ENCODE data around the gene TMEM217.

TMEM217 gene

DNA sequence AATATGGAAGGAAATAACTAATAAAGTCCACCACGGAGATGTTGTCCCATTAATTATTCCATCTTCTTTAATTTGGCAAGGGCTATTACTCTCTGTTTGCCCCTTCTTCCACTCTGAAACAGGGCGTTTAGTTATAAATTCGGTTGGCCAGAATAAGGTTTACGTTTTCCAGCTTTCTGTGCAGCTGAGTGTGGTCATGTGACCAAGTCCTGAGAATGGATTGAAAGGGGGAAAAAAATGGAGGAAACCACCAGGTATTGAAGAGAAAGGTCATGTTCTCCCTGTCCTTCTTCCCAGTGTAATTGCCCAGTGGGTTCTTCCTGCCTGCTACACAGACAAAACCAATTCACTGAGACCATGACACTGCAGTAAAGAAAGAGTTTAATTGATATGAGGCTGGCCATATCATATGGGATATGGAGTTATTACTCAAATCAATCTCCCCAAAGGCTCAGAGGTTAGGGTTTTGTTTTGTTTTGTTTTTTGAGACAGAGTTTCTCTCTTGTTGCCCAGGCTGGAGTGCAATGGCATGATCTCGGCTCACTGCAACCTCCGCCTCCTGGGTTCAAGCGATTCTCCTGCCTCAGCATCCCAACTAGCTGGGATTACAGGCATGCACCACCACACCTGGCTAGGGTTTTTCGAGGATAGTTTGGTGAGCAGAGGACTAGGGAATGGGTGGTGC, 14.7 kb downstream of the TMEM217 start:
- no peak for DNase-seq

DNA sequence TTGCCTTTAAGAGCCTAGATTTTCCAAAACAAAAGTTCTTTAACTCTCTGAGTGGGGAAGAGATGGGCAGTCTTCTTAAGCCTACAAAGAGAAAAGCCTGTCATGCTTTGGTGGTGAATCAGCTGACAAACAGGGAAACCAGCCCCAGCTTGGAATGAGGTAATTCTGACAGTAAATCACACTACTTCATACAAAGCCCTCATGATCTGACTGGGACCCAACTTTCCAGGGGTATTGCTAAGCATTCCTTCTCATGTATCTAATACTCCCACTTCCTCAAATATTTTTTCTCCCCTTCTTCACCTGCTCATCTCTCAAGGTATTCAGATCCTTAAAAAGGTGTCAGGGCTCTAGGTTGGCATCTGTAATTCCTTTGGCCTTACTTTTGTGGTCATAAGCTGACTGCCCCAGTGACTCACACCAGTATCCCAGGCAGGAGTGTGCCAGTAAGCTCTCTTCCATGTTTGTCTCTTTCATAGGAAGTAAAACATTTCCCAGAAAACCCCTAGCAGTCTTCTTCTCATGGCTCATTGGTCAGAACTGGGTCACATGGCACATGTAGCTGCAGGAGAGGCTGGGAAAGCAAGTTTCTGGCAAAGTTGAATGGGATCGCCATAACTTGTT, 15.4 kb downstream of the TMEM217 start:
- DNase-seq = no peak

DNA sequence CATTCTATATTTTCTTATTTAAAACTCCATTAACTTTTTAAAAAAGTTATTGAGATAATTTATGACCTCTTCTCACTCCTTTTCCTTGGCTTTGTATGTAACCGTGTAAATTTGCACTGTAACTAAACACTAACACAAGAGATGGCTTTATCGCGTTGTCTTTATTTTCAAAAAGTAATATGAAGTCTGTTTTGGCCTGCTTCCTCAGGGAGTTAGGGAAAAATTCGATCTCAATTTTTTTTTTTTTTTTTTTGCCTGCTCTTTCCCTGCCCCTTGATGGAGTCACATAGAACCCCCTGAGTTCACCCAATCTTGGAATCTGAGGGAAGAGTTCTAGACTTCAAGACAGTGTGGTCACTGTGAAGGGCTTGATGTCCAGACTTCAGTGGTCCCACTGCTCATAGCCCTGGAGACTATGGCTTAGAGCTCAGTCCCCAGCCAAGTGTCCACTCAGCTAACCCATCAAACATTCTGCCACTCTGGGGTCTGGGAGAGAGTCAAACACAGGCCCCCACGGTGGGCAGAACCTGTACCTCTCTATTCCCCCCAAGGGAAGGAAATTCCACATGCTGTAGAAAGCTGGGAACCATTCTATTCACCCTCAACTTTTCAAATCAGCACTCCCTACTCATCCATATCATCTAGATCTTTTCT, 16.0 kb downstream of the TMEM217 start:
- DNase-seq = no peak

DNA sequence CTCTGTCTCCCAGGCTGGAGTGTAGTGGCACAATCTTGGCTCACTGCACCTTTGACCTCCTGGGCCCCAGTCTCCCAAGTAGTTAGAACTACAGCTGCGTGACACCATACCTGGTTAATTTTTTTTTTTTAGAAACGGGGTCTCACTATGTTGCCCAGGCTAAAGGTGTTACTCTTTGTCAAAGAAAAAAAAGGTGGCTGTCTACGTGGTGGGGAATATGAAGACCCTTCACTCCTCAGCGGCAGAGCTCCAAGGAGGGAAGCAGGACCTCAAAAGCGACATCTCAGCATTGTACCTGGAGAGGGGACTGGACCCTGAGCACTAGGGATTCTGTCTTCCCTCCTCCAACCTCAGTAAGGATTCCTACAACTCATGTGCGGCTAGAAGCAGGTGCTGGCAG, 16.8 kb downstream of the TMEM217 start:
- no peak for DNase-seq

DNA sequence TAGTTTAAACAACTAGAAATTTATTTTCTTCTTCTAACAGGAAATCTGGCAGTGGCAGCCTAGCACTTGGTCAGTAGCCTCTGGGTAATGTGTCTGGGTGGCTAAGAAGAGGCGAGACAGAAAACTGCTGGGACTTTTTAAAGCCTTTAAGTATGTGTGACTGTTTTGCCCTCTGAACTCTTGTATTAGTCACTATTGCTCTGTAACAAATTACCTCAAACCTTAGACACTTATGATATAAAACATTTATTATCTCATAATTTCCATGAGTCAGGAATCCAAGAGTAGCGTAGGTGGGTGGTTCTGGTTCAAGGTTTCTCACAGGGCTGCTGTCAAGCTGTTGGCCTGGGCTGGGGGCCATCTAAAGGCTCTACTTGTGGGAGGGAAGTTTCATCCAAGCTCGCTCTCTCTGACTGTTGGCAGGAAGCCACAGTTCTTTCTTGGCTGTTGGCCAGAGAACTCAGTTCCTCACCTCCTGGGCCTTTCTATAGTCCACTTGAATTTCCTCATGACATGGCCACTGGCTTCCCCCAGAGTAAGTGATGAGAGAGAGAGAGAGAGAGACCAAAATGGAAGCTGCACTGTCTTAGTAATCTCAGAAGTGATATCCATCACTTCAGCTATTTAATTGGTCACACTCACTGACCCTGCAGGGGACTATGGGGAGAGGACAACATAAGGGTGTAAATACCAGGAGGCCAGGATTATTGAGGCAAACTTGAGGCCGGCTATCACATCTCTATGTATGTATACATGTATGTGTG, 17.8 kb downstream of the TMEM217 start:
- peak; percentile 57 for DNase-seq

DNA sequence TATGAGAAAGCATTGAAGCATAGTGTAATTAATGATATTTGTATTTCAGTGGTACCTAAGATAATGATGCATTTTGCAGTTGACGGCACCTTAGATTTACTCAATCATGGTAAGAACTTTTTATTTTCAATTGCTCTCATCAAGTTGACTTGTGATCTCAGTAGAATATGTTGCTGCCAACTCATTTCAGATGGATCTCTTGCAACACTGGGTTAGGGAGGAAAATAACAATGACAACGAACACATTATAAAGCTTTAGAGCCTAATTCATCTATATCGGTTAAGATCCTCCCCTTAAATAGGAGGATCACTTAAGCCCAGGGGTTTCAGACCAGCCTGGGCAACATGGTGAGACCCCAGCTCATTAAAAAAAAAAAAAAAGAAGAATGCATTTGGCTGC, 18.4 kb downstream of the TMEM217 start:
- DNase-seq = no peak

DNA sequence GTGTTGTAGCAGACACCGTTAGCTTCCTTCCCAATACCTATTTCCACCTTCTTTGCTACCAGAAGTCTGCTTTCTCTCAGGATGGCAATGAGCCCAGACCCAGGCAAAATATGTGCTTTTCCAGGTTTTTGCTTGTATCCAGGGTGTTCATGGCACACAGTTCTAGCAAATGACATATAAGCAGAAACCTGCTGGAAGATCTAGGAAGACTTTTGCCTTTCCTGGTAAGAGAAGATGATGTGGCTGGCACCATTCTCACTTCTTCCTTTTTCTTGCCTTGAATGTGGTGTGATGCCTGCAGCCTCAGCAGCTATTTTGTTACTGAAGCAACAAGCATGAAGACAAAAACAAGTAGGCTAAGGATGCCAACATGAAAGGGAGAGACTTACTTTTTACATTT, 19.6 kb downstream of the TMEM217 start:
- DNase-seq = no peak

DNA sequence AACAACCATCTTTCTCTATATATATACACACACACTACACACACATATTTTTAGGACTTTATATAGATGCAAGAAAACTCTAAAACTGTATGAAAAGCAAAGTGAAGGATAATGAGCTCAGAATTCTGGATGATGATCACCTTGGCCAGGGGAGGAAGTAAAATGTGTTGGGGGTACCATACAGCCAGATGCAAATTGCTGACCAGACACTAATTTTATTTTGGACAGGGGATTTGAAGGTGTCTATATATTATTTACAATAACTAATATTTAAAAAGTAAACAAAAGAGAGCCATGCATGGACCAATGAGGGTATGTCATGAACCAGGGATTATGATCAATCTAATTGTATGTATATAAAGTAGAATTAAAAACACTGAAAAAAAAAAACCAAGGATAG, 20.2 kb downstream of the TMEM217 start:
- no peak for DNase-seq

DNA sequence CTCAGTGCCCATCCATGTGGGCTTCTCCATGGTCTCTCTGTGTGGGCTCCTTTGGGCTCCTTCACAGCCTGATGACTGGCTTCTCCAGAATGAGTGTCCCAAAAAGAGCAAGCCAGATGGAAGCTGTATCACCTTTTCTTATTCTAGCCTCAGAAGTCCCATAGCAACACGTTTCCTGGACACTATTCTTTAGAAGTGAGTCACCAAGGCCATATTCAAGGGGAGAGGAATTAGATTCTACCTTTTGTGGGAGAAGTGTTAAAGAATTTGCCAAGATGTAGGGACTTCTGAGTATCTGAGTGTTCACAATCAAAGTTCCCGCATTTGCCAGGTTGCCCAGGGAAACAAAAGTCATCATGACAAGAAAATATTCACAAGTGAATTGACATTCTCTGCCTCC, 21.0 kb downstream of the TMEM217 start:
- no peak for DNase-seq

DNA sequence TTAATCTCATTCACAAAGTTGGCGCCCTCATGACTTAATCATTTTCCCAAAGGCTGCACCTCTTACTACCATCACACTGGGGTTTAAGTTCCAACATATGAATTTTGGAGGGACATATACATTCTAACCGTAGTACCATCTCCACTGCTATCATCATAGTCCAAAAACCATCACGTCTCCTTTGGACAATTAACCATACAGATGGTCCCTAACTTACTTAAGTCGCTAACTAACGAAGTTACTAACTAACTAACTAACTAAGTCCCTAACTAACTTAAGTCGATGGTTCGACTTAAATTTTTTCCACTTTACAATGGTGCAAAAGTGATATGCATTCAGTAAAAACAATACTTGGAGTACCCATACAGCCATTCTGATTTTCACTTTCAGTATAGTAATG, 24.4 kb downstream of the TMEM217 start:
- no peak for DNase-seq

DNA sequence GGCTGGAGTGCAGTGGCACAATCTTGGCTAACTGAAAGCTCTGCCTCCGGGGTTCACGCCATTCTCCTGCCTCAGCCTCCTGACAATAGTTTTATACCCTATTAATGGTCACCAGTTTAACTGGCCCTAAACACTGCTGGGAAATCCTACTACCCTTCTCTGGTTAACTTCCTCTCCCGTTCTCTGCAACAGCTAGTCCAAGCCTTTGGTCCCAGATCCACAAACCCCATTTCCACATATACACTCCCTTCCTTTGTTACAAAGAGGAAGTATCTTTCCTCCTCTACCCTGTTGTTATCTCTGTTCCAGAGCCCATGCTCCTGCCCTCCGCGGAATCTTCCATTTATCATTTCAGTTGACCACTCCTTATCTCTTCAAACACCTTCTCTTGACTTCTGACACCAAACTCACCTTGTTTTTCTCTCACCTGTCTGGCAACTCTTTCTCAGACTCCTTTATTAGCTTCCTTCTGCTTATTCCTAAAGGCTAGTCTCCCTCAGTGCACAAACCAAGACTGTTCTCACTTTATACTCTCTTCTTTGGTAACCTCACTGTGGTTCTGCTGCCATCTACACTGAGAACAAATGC, 25.4 kb downstream of the TMEM217 start:
- DNase-seq = no peak

DNA sequence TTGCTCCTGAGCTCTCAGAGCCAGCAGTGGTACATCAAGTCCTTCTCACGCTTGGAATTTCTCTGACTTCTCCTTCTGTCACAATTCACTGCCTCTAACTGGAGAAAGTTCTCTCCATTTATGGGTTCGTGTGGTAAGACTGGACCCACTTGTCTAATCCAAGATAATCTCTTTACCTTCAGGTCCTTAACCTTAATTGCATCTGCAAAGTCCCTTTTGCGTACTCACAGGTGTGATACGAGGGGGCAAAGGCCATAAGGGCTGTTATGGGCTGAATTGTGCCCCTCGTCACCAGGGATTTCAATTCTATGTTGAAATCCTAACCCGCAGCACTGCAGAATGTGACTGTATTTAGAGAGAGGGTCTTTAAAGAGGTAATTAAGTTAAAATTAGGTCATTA, 27.8 kb downstream of the TMEM217 start:
- no peak for DNase-seq

DNA sequence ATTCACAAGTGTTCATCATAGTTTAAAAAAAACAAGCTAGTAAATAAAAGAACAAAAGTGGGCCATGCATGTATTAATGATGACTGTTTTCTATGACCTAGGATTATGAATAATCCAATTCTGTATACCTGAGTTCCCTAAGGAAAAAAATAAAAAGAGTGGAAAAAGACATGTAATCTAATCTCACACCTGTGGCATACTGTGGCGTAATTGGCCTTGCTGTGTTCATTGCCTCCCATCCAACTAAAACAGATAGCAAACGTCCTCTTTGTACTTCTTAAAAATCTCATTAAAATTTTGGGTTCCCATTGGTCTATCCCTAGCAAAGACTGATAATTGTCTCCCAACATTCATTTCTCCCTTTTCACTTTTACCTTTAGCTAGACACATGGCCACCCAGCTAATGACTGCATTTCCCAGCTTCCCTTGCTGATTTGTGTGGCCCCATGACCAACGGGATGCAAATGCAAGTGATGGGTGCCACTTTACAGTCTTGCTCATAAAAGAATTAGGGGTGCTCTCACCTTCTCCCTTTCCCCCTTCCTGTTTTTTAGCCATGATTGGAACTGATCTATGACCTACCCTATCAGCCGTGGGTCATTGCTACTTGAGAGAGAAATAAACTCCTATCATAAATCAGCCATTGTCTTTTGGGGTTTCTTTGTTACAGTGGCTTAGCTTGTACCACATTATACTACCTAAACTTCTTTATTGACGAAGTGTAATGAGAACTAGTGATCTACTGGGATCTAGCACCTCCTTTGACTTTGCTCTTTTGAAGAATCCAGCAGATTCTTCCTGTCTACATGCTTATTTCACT, 32.4 kb downstream of the TMEM217 start:
- DNase-seq = no peak

DNA sequence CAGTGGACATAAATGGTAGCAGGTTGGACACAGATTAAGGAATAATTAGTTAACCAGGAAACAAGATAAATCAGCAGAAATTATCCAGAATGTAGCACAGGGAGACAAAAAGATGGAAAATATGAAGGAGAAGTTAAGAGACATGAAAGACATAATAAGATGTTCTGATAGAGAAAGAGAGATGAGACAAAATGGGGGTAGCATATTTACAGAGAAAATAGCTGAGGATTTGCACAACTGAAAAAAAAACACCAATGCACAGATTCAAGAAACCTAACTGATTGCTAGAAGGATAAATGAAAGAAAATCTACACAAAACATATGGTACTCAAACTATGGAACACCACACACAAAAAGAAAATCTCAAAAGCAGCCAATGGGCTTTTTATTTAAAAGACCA, 35.0 kb downstream of the TMEM217 start:
- no peak for DNase-seq

DNA sequence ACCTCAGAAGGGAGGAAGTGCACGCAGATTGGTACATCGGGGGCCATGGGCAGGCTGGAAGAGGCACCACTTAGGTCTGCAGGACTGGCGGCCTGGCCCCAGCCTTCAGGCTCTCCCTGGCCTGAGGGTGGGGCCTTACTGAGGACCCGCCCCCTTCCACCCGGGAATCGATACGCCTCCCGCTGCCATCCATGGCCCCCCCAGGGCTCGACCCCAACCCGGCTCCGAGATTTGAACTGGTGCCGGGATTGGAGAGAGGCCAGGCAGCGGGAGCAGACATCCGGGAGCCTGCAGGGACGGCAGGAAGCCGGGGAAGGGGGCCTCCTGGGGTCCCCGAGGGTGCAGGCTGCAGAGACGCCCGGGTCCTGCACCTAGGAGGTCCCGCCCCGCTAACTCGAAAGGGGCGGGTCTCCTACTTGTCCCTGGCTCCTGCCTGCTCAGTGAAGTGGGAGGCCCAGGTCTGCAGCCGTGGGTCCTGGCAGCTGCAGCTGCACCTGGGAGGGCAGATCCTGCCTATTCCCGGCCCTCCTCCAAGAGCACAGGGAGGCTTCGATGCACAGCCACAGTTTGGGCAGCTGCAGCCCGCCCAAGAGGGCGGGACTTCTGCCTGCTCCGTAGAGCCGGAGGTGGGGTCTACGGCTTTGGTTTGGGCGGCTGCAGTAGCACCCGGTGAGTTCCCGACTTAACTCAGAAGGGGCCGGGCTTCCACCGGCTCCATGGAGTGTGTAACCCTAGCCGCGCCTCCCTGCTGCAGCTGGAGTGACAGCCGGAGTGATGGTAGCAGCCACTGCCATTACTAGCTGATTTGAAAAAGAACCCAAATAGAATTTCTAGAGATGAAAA, 35.6 kb downstream of the TMEM217 start:
- peak; percentile 73 for DNase-seq

DNA sequence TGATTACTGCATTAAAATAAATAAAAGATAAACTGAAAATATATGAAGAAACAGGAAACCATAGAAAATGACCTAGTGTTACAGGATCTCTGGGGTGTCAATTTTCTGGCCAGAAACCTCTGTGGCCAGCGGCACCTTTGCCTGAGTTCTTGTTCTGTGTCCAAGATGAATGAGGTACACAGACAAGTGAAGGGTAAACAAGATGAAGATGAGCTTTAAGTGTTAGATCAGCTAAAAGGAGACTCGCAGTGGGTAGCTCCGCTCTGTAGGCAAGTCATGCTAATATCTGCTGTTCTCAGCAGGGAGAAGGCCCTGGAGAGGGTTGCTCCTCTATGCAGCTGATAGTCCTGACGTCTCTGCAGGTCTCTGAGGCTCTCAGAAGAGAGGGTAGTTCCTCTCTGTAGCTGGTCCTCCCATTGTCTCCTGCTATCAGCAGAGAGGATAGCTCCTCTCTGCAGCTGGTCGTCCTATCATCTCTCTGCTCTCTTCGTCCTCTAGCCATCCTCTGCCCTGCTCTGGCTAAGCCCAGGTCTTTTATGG, 36.3 kb downstream of the TMEM217 start:
- no peak for DNase-seq

DNA sequence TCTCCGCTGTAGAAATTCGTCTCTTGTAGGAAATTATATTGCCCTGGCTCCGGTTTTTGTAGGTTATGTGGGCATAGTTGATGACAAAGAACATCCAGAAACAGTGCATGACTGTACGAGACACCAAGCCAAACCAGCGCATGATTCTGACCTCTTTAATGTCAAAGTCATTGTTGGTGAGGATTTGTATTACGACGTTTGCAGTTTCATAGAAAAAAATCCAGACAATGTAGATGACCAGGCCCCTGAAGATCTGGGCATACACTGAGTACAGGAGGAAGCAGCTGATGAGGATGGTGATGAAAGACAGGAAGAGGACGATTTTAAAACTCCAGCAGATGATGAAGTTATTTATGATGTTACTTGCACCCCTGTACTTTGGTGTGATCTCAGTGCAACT, 39.4 kb downstream of the TMEM217 start:
- no peak for DNase-seq

DNA sequence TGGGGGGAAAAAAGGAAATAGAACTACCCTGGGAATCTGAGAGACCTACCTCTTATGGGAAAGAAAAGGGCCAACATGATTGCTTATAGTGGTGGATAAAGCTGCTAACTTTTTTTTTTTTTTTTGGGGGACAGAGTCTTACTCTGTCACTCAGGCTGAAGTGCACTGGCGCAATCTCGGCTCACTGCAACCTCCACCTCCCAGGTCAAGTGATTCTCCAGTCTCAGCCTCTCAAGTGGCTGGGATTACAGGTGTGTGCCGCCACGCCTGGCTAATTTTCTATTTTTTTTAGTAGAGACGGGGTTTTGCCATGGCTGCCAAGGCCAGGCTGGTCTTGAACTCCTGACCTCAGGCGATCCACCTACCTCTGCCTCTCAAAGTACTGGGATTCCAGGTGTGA, 39.9 kb downstream of the TMEM217 start:
- DNase-seq = no peak

DNA sequence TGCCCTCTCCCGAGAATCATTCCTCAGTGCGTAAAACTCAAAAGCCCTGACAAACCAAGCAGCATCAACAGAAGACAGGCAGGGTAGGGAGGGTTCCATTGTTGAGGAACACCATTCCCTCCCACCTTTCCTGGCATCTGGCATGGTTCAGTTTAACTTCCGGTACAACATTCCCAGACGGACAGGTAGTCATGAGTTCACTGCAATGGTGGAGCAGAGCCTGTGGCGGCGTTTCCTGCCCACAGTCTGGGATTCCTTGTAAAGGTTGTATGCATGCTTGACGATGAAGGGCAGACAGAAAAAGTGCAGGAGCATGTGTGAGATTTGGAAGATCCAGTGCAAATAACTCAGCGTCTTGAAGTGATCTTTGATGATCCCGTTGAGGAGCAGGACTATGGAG, 45.7 kb downstream of the TMEM217 start:
- DNase-seq = no peak

DNA sequence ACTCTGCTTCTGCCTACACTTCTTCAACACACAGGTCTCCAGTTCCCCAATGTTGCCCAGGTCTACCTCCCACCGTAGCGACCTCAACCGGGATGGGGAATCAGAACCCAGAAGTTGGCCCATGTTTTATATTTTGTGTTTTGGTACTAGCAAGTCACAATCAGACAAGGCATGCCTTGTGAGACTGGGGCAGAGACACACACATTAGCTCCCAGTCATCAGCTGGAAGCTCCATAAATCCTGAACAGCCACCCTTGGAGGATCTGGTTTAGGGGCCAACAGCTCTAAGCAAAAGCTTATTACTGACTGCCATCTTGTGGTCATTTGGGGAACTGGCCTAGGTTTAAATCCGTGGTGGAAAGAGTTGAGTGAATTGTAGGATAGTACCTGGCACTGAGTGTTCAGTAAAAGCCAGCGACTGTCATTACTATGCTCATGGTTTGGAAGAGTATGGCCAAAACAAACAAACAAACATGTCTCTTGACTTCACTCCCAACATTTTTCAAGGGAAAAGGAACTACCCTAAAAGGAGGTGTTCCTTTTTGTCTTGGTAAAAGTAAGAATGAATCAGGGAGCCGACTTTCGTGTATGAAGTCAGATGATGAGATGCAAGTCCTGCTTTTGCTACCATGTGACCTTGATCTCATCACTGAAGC, 47.5 kb downstream of the TMEM217 start:
- DNase-seq = peak; percentile 89

Measured in CD4-positive, alpha-beta T cell treated with Interleukin-10 for 1 hour (primary cell).